GM21447 (cell line): ENCODE measurements around the gene ARMC6.
"Not testable (repeated sequence)": the region's sequence is repeated elsewhere in the genome, so short reads cannot be mapped to it uniquely, and the experiment has no call there.

Source experiments
- ATAC-seq: cut with Tn5 transposase; IDR thresholded peaks from one replicate; pipeline ENCODE4 v1.9.1; 2021; ENCODE audit not compliant: unreplicated experiment

Gene ARMC6

GRCh38 chr19:19106938-19107337 is 73.5 kb downstream of the ARMC6 start:
- ATAC-seq, result not testable (repeated sequence)

GRCh38 chr19:19107654-19108053 is 74.3 kb downstream of the ARMC6 start:
- ATAC-seq, result no peak
